ENCODE results near the gene CTNNA2.
"Not testable (repeated sequence)": the region's sequence is repeated elsewhere in the genome, so short reads cannot be mapped to it uniquely, and the experiment has no call there.

The CTNNA2 gene

GRCh38 chr2:80141007-80141726, 628.3 kb downstream of the CTNNA2 start:
- no peak for DNase-seq (ENCODE audit: low read depth, low spot score)
- no peak overlapping the region for H3K4me3 ChIP-seq (ENCODE audit: low read length)

DNA sequence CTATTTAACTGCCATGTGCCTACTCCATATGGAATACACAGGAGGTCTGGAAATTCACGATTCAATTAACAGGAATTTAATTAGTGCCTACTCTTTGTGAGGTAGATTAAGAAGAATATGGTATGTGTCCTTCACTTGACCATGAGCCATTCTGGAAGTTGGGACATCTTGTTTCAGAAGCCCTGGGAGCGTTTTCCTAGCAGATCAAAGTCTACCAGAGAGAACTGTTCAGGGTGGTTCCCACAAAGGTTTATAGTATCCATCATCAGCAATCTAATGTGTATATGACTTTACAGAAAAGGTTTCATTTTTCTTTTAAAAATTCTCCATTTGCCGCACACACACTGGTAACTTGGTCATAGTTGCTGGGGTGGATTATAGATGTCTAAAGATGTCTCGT, 632.6 kb downstream of the CTNNA2 start:
- no peak overlapping the region for H3K4me3 ChIP-seq (ENCODE audit: low read length)
- DNase-seq (ENCODE audit: low read depth, low spot score): no peak

DNA sequence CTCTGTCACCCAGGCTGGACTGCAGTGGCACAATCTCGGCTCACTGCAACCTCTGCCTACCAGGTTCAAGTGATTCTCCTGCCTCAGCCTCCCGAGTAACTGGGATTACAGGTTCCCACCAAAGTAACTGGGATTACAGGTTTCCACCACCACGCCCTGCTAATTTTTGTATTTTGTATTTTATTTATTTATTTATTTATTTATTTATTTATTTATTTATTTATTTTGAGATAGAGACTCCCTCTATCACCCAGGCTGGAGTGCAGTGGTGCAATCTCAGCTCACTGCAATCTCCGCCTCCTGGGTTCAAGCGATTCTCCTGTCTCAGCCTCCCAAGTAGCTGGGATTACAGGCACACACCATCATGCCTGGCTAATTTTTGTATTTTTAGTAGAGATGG, 633.9 kb downstream of the CTNNA2 start:
- not testable (repeated sequence) for DNase-seq (ENCODE audit: low read depth, low spot score); H3K4me3 ChIP-seq (ENCODE audit: low read length)

DNA sequence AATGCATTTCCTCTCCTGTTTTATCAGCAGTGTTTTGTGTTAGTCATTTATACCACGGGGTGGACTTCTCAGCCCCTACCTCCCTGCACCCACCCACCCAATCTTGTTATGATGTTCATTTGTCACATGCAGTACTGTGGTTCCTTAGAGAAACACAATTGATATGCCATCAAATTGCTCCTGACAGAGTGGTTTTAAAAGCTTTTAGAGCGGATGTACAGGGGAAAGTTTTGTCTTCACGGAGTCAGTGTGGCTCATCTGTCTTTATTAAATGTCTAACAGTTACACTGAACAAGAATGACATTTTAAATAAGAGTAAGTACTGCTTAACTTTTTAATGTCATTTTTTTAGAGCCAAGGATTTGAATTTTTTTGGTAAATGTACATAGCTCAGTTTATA, 634.8 kb downstream of the CTNNA2 start:
- no peak overlapping the region for H3K4me3 ChIP-seq (ENCODE audit: low read length)
- no peak for DNase-seq (ENCODE audit: low read depth, low spot score)

GRCh38 chr2:80148906-80149305, 636.1 kb downstream of the CTNNA2 start:
- DNase-seq (ENCODE audit: low read depth, low spot score): no peak
- no peak overlapping the region for H3K4me3 ChIP-seq (ENCODE audit: low read length)

DNA sequence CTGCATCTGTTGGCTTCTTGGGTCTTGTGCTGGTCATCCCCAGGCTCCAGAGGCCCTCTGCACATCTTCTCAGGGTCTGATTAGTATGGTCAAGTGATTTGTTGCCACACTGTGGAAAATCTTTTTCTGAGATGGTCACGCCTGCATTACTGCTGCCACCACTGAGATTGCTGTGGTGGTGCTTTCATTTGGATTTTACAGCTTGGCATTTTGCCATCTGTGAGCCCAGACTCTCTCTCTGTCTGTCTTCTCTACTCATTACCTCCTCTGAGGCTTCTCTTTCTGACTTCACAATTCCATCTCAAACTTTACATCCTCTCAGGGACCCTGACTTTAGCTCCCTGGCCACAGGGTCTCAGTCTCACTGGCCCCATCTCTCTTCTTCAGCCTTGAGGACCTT, 637.1 kb downstream of the CTNNA2 start:
- H3K4me3 ChIP-seq (ENCODE audit: low read length): no peak overlapping the region
- no peak for DNase-seq (ENCODE audit: low read depth, low spot score)

- no peak overlapping the region for H3K4me3 ChIP-seq (ENCODE audit: low read length)
- DNase-seq (ENCODE audit: low read depth, low spot score): no peak
Observed at GRCh38 chr2:80151248-80151647, 638.4 kb downstream of the CTNNA2 start.

DNA sequence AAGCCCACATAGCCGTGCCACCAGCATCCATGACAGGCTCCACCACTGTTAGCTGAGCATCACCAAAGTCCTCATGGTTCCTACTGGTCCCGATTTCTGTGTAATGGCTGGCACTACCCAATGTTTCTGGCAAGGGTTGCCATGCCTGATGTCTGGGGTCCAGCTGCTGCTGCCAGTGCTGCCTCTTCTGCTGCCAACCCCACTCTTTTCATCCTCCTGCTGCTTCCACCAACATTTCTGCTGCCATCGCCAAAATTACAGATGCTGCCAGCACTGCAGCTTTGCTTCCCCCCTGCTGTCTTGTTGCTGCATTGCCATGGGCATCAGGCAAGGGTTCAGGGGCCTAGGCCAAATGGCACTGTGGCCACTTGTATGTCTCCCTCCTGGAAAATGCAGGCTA, 638.8 kb downstream of the CTNNA2 start:
- no peak overlapping the region for H3K4me3 ChIP-seq (ENCODE audit: low read length)
- DNase-seq (ENCODE audit: low read depth, low spot score): no peak

DNA sequence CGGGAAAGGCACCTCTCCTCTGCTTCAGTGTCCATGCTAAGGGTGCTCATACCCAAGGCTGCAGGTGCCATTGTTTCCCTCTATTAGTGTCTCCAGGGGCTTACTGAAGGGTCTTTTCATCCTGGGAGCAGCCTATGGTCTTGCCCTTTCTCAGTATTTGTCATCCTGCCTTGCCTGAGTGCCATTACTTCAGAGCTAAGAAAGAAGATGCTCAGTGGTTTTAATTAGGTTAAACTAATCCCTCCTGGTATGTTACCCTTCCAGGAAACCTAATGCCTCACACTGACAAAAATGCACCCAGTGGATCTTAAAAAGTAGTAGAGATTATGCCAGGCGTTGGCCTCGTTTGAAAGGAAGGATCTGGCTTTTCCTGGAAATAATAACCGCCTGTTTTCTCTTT, 640.3 kb downstream of the CTNNA2 start:
- H3K4me3 ChIP-seq (ENCODE audit: low read length): no peak overlapping the region
- no peak for DNase-seq (ENCODE audit: low read depth, low spot score)

DNA sequence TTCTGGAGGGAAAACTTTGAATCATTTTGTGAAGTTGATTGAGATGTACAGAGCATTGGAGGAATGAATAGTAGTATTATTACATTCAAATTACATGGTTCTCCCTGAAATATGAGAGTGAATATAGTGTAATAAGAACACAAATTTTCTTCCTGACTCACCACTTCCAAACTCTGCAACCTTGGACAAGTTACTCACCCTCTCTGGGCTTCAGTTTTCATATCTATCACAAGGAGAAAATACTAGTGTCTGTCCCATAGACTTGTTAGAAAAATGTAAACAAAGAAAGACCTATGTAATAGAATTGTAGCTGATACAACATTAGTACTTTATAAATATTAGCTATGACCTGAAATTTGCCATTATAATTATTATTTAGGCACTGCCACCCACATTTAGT, 640.9 kb downstream of the CTNNA2 start:
- H3K4me3 ChIP-seq (ENCODE audit: low read length): no peak overlapping the region
- no peak for DNase-seq (ENCODE audit: low read depth, low spot score)

DNA sequence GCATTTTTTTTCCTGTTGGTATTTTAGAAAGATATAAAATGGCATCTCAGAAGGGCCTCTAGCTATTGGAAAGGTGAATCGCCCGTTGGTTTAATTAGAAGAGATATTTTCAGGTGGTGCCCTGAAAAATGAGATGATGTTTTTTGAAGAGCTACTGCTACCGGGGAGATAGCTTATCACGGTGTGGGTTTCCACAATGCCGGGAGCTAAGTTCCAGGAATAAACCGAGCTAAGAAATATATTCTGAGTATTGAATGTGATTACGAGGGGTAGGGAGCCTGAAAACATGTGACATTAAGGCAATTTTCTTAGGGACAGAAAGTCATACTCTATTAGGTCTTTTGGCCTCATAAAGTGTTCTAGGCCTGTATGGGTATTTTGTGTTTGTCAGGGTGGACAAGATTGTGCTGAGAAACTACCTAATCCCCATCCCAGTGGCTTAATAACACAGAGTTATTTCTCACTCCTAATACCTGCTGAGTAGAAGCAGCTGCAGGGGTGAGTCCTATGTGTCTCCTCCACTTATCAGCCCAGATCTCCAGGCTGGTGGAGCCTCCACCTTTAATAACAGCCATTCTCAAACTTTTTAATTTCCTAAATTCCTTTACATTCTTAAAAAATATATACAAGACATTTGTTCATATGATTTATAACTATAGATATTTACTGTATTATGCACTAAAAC, 641.5 kb downstream of the CTNNA2 start:
- no peak for DNase-seq (ENCODE audit: low read depth, low spot score)

GRCh38 chr2:80164375-80164774, 651.5 kb downstream of the CTNNA2 start:
- no peak for DNase-seq (ENCODE audit: low read depth, low spot score)

More for the DNA sequence above, 641.5 kb downstream of the CTNNA2 start:
- no peak overlapping the region for H3K4me3 ChIP-seq (ENCODE audit: low read length)

GRCh38 chr2:80166483-80167171, 653.8 kb downstream of the CTNNA2 start:
- no peak for DNase-seq (ENCODE audit: low read depth, low spot score)
- no peak overlapping the region for H3K4me3 ChIP-seq (ENCODE audit: low read length)

More at GRCh38 chr2:80164375-80164774, 651.5 kb downstream of the CTNNA2 start:
- no peak overlapping the region for H3K4me3 ChIP-seq (ENCODE audit: low read length)

DNA sequence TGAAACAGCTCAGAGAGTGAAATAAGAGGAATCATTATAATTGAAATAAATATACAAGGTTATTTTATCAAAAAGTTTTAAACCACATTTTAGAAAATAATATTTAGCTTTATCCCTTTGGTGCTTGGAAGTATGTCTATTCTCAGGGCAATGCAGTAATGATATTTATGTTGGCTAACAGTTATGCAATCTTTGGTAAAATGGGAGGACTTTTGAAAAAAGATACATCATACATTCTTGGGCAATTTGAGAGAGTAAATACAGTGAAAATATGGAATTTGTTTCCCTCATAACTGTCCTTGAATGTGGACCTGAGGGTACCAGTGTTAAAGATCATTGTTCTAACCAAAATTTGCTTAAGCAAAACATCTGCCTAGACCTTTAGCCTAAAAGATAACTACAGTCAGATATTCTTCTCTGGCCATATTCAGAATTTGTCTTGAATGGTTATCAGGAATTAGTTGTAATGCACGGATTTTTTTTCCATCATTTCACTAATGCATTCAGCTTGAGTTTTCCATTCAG, 654.5 kb downstream of the CTNNA2 start:
- DNase-seq (ENCODE audit: low read depth, low spot score): no peak
- H3K4me3 ChIP-seq (ENCODE audit: low read length): no peak overlapping the region

DNA sequence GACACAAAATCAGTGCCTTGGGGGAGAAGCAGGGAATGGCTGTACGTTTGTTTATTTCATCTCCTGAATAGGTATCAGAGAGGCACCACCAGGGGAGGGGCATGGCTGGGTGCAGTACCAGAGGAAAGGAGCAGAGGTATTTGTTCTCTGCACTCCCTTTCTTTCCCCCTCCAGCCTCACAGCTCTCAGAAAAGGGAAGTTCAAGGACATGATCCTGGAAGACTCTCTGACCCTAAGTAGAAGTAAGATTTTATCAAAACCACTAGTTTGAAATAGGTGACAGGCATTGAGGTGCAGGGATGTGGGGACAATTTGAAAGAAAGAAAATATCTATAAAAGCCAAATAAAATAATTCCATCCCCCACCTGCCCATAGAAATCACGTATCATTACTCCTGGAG, 655.2 kb downstream of the CTNNA2 start:
- no peak overlapping the region for H3K4me3 ChIP-seq (ENCODE audit: low read length)
- no peak for DNase-seq (ENCODE audit: low read depth, low spot score)

- no peak for DNase-seq (ENCODE audit: low read depth, low spot score)
- H3K4me3 ChIP-seq (ENCODE audit: low read length): no peak overlapping the region
Observed at GRCh38 chr2:80168801-80169200, 656.0 kb downstream of the CTNNA2 start.

GRCh38 chr2:80169811-80170594, 657.2 kb downstream of the CTNNA2 start:
- no peak overlapping the region for H3K4me3 ChIP-seq (ENCODE audit: low read length)
- DNase-seq (ENCODE audit: low read depth, low spot score): no peak

DNA sequence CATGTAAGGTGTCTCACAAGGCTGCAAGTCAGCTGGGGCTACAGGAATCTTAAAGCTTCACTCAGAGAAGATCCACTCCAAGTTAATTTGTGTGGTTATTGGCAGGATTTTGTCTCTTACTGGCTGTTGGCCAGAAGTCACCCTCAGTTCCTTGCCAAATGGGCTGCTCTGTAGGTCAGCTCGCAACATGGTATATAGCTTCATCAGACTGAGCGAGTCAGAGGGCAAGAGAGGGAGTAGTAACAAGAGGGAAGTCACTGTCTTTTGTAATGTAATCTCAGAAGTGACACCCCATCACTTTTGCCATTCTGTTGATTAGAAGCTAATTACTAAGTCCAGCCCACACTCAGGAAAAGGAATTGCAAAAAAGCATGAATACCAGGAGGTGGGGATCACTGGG, 672.2 kb downstream of the CTNNA2 start:
- no peak for DNase-seq (ENCODE audit: low read depth, low spot score)
- H3K4me3 ChIP-seq (ENCODE audit: low read length): no peak overlapping the region

- no peak for DNase-seq (ENCODE audit: low read depth, low spot score)
- no peak overlapping the region for H3K4me3 ChIP-seq (ENCODE audit: low read length)
Observed at GRCh38 chr2:80186262-80186661, 673.4 kb downstream of the CTNNA2 start.

Measured in Jurkat, Clone E6-1 (cell line).